Measurements from ENCODE around the gene GAPVD1.

- TF ChIP-seq FOXA1 (IDR thresholded peaks at IDR 0.05) (no peak), SUZ12 (IDR thresholded peaks at IDR 0.05) (no peak), NFRKB (IDR thresholded peaks at IDR 0.05) (no peak), BHLHE40 (IDR thresholded peaks at IDR 0.05; ENCODE audit: borderline replicate concordance) (no peak), ELF4 (IDR thresholded peaks at IDR 0.05) (no peak)
These were observed 100.4 kb downstream of the GAPVD1 start for GRCh38 chr9:125361837-125362531.

All from HEK293T (cell line).